GM20000 (cell line): ENCODE results near the gene EPX.
A peak's percentile ranks its signal among the peaks of the same experiment; 100 is the strongest.

Experiments
- DNase-seq: peaks from one replicate; pipeline ENCODE4 v3.0.0; 2012; ENCODE audit warnings: low spot score
- TF ChIP-seq, protein P1 (sequence below): IDR thresholded peaks from 2 replicates; pipeline ENCODE4 v1.5.1; 2012; ENCODE audit warnings: mild to moderate bottlenecking, control low read depth; ENCODE audit errors: extremely low read depth, missing control alignments

Gene EPX

DNA sequence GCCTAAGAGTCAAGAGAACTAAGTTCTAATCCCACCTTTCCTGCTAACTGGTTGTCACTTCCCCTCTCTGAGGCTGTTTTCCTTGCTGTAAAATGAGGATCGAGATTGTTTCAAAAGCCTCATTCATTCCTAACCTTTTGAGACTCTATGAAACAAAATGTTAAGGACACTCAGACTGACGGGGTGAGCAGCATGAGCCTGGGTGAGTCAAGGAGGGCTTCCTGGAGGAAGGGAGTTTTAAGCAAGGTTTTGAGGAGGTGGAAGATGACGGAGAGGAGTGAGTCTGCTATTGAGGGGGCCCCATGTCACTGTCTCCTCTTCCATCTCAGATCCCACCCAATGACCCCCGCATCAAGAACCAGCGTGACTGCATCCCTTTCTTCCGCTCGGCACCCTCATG lies 4.1 kb downstream of the EPX start:
- DNase-seq, result no peak
- TF ChIP-seq, protein P1, sequence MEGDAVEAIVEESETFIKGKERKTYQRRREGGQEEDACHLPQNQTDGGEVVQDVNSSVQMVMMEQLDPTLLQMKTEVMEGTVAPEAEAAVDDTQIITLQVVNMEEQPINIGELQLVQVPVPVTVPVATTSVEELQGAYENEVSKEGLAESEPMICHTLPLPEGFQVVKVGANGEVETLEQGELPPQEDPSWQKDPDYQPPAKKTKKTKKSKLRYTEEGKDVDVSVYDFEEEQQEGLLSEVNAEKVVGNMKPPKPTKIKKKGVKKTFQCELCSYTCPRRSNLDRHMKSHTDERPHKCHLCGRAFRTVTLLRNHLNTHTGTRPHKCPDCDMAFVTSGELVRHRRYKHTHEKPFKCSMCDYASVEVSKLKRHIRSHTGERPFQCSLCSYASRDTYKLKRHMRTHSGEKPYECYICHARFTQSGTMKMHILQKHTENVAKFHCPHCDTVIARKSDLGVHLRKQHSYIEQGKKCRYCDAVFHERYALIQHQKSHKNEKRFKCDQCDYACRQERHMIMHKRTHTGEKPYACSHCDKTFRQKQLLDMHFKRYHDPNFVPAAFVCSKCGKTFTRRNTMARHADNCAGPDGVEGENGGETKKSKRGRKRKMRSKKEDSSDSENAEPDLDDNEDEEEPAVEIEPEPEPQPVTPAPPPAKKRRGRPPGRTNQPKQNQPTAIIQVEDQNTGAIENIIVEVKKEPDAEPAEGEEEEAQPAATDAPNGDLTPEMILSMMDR, result no peak

DNA sequence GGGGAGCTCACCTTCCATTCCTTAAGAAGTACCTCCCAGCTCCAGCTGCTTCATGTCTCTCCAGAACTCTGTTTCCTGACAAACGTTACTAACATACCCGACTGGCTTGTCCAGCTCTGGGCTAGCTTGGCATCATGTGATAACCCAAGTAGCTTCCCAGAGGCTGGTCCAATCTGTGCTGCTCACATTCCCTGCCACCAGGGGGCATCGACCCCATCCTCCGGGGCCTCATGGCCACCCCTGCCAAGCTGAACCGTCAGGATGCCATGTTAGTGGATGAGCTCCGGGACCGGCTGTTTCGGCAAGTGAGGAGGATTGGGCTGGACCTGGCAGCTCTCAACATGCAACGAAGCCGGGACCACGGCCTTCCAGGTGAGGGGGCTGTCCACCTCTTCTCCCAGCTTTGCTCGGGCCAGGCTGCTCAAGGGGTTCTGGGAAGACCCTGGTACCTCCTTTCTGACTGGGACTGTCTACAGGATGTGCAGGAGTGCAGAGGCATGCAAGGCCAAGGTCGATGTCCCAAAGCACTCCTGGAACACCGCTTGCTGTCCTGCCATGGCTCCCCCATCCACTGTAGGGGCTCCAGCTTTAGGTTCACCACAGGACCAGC lies 7.6 kb downstream of the EPX start:
- DNase-seq, result peak; percentile 63
- TF ChIP-seq, protein P1, result peak; percentile 70

- TF ChIP-seq, protein P1, result no peak
- no peak for DNase-seq
Measured at GRCh38 chr17:58202859-58203258, 10.3 kb downstream of the EPX start.

DNA sequence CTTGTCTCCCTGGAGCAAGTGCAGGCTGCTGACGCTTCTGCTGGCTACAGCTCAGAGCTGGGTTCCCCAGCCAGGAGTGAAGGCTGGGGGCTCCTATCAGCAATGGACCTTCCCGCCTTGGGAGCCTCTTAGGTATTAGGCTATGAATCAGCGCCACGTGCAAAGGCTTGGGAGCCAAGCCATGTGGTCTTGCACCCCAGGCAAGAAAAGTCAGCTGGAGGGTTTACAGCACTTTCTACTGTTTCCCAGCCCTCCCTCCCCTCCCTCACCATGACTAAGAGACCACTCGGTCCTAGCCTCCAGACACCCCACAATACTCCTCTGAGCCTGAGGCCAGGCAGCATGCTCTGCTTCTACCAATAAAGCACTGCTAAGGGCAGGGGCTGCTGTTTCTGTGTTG lies 12.3 kb downstream of the EPX start:
- DNase-seq, result no peak

GRCh38 chr17:58205936-58206335 lies 13.4 kb downstream of the EPX start:
- TF ChIP-seq, protein P1, result no peak

More for the DNA sequence above, 12.3 kb downstream of the EPX start:
- TF ChIP-seq, protein P1, result no peak

DNA sequence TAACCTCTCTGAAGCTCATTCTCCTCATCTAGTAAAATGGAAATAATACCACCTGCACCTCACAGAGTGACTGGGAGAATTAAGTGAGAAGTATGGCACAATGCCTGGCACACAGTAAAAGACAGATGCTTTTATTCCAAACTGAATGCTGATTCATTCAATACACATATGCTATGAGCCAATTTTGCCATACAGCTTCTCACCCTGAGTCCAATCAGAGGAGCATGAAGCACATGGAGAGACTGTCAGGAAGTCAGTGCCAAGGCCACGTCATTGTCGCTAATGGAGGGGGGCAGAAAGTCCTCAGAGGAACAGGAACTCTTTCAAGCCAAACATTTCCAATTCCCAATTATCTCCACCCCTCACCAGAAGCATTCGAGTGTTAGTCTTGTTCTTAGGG lies 14.9 kb downstream of the EPX start:
- TF ChIP-seq, protein P1, result no peak
- DNase-seq, result no peak

More at GRCh38 chr17:58205936-58206335, 13.4 kb downstream of the EPX start:
- no peak for DNase-seq

GRCh38 chr17:58208344-58208743 lies 15.8 kb downstream of the EPX start:
- DNase-seq, result no peak
- TF ChIP-seq, protein P1, result no peak
